HEK293T (cell line): ENCODE measurements around the gene RPUSD1.

Experiments used
- CTCF ChIA-PET: fragments of 350-600 bp; formaldehyde crosslinking; extraction: SDS; loops from one replicate; lab custom pipeline; 2021; ENCODE audit warnings: antibody characterized with exemption, inconsistent platforms; lab: Yijun Ruan, JAX
- POLR2A ChIA-PET: fragments of 350-600 bp; formaldehyde crosslinking; extraction: SDS; loops from one replicate; lab custom pipeline; 2020; ENCODE audit warnings: antibody characterized with exemption, inconsistent platforms; lab: Yijun Ruan, JAX
- DNase-seq: peaks from one replicate; pipeline ENCODE4 v3.0.0; 2012; ENCODE audit warnings: mixed read lengths; ENCODE audit errors: extremely low spot score
- ARNT ChIP-seq: fragments of 450-650 bp; IDR thresholded peaks from 2 replicates; pipeline ENCODE4 v1.6.1; 2017; ENCODE audit warnings: mild to moderate bottlenecking
- BHLHE40 ChIP-seq: fragments of 450-650 bp; IDR thresholded peaks from 2 replicates; pipeline ENCODE4 v1.6.1; 2016; ENCODE audit warnings: mild to moderate bottlenecking, moderate library complexity, borderline replicate concordance
- CTBP1 ChIP-seq: fragments of 450-650 bp; IDR thresholded peaks from 2 replicates; pipeline ENCODE4 v1.6.1; 2016; ENCODE audit warnings: borderline replicate concordance
- ELF4 ChIP-seq: fragments of 450-650 bp; IDR thresholded peaks from 2 replicates; pipeline ENCODE4 v1.6.1; 2017; ENCODE audit warnings: antibody characterized with exemption
- FOXA1 ChIP-seq: fragments of 450-650 bp; IDR thresholded peaks from 2 replicates; pipeline ENCODE4 v1.6.1; 2016; ENCODE audit warnings: mild to moderate bottlenecking
- FOXK2 ChIP-seq: fragments of 450-650 bp; IDR thresholded peaks from 2 replicates; pipeline ENCODE4 v1.6.1; 2016; ENCODE audit warnings: mild to moderate bottlenecking
- FOXM1 ChIP-seq: fragments of 450-650 bp; IDR thresholded peaks from 2 replicates; pipeline ENCODE4 v1.6.1; 2017; ENCODE audit warnings: mild to moderate bottlenecking, borderline replicate concordance
- HDGF ChIP-seq: fragments of 450-650 bp; IDR thresholded peaks from 2 replicates; pipeline ENCODE4 v1.6.1; 2017; ENCODE audit warnings: antibody characterized with exemption, borderline replicate concordance
- L3MBTL2 ChIP-seq: fragments of 450-650 bp; conservative IDR thresholded peaks from 2 replicates; pipeline ENCODE4 v1.6.1; 2016; ENCODE audit warnings: mild to moderate bottlenecking
- LEF1 ChIP-seq: fragments of 450-650 bp; IDR thresholded peaks from 2 replicates; pipeline ENCODE4 v1.6.1; 2017; ENCODE audit warnings: mild to moderate bottlenecking, borderline replicate concordance
- NFRKB ChIP-seq: fragments of 450-650 bp; IDR thresholded peaks from 2 replicates; pipeline ENCODE4 v1.6.1; 2016; ENCODE audit warnings: mild to moderate bottlenecking, moderate library complexity
- SP1 ChIP-seq: fragments of 450-650 bp; IDR thresholded peaks from 2 replicates; pipeline ENCODE4 v1.6.1; 2017
- SUZ12 ChIP-seq: fragments of 450-650 bp; IDR thresholded peaks from 2 replicates; pipeline ENCODE4 v1.6.1; 2016; ENCODE audit warnings: mild to moderate bottlenecking
- TARDBP ChIP-seq: fragments of 450-650 bp; IDR thresholded peaks from 2 replicates; pipeline ENCODE4 v1.6.1; 2016
- ZNF384 ChIP-seq: fragments of 450-650 bp; IDR thresholded peaks from 2 replicates; pipeline ENCODE4 v1.6.1; 2016
- TF ChIP-seq, protein P1 (sequence below): fragments of 450-650 bp; IDR thresholded peaks from 2 replicates; pipeline ENCODE4 v1.6.1; 2016

RPUSD1 gene

DNA sequence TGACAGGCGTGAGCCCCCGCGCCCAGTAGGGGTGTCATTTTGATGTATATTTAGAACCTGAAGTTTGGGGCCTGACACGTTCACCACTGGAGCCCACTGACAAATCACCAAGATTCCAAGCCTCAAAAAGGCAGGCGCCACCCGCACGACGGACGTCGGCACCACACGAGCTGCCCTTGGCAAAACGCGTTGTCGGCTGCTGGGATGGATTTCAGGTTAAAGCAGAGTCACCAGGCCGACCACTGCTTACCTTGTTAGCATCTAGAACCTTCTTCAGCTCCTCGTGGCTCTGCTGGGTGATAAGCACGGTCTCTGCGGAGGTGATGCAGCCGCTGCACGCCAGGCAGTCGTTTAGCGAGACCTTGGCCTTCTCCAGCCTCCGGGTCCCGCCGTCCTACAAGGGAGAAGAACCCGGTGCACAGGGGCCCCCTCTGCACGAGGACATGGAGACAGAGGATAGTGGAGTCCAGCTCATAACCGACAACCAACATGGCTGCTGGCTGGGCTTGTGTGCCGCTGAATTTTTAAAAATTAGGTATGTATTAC lies 51.2 kb downstream of the RPUSD1 start:
- TF ChIP-seq BHLHE40 (no peak), FOXK2 (no peak), NFRKB (no peak), HDGF (no peak), L3MBTL2 (no peak), TARDBP (no peak), SP1 (no peak), ZNF384 (no peak), FOXM1 (no peak), ARNT (no peak), LEF1 (no peak), CTBP1 (no peak), SUZ12 (no peak), FOXA1 (no peak), ELF4 (no peak)
- TF ChIP-seq, protein P1, sequence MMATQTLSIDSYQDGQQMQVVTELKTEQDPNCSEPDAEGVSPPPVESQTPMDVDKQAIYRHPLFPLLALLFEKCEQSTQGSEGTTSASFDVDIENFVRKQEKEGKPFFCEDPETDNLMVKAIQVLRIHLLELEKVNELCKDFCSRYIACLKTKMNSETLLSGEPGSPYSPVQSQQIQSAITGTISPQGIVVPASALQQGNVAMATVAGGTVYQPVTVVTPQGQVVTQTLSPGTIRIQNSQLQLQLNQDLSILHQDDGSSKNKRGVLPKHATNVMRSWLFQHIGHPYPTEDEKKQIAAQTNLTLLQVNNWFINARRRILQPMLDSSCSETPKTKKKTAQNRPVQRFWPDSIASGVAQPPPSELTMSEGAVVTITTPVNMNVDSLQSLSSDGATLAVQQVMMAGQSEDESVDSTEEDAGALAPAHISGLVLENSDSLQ, result no peak
- no peak for DNase-seq
- CTCF ChIA-PET, result no interaction called here
- POLR2A ChIA-PET, result interaction anchor here (1.5 kb wide), 1 partner anchor 16 kb away, joined by 5 read pairs; the partner anchor contains the start of gene ANTKMT

DNA sequence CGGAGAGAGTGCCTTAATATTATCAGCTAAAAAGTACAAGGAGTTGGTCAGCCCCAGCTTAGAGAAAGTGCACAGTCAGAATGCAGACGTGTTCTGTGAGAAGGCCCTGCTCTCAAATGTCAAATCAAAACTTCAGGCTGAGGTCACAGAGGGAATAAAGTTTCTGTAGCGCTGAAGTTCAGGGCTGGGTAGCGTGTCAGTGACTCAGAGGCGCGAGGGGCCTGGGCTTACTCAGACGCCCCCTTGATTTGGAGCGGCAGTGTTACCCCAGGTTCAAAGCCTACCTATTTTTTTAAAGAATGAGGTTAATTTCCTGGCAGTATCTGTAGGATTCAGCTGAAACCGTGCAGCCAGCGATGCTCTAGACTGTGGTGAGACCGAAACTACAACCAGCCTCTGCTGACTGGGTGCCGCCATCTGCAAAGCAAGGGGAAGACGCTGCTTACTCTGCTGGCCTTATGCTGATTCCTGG lies 52.2 kb downstream of the RPUSD1 start:
- ChIA-PET POLR2A (interaction anchor here (0.7 kb wide), 1 partner anchor 10 kb away, joined by 4 read pairs; no protein-coding TSS in a partner anchor), CTCF (interaction anchor here (0.7 kb wide), 1 partner anchor 8 kb away, joined by 3 read pairs; no protein-coding TSS in a partner anchor)
- no peak for TF ChIP-seq LEF1
- TF ChIP-seq NFRKB, result no peak
- TF ChIP-seq, protein P1, result no peak
- no peak for TF ChIP-seq HDGF
- TF ChIP-seq SP1, result no peak
- TF ChIP-seq TARDBP, result no peak
- no peak for TF ChIP-seq ZNF384
- TF ChIP-seq CTBP1, result no peak
- TF ChIP-seq FOXA1, result no peak
- no peak for TF ChIP-seq ARNT
- TF ChIP-seq SUZ12, result no peak
- no peak for TF ChIP-seq ELF4
- TF ChIP-seq L3MBTL2, result no peak
- TF ChIP-seq BHLHE40, result no peak
- no peak for TF ChIP-seq FOXK2
- TF ChIP-seq FOXM1, result no peak
- DNase-seq, result no peak

DNA sequence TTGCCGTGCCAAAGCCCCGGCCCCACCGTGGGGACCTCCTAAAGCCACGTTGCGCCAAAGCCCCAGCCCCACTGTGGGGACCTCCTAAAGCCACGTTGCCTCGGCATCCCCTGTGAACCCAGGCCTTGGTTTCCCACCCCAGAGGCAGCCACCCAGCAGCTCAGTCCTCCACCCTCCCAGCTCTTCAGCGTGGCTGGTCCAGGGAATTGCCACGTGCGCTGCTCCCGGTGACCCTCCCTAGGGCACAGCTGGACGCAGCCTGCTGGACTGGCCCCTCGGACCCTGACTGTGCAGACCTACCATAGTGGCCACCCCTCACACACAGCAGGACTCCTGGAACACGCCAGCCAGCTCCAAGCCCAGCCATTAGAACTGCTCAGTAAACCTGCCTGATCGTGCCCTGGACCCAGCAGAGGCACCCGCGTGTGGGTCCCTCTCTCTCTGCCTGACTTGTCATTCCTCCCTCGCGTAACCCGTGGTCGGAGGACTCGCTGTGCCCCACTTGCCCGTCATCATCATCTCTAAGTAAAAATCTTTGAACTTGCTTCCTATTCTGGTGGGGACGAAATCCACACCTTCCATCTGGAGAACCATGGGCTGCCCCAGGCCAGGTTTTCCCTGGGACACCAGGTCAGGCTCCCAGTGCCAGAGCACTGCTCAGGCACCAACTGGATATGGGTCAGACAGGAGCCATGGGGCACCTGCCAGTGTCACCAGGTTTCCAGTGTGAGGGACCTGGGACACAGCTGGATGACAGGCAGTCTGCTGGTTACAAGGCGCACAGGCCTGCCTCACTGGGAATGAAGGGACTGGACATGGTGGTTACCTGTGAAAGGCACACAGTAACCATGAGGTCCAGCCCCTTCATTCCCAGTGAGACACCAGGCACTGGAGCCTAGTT lies 53.0 kb downstream of the RPUSD1 start:
- POLR2A ChIA-PET, result interaction anchor here (0.8 to 1.0 kb wide), 2 partner anchors 10 to 13 kb away, joined by 3 to 4 read pairs; no protein-coding TSS in a partner anchor
- no peak for DNase-seq
- TF ChIP-seq FOXM1, result no peak
- no peak for TF ChIP-seq FOXA1
- CTCF ChIA-PET, result interaction anchor here (0.7 kb wide), 1 partner anchor 8 kb away, joined by 3 read pairs; no protein-coding TSS in a partner anchor
